ENCODE results near the gene KIF3B.
"Not testable (repeated sequence)": the region's sequence is repeated elsewhere in the genome, so short reads cannot be mapped to it uniquely, and the experiment has no call there.

The KIF3B gene

DNA sequence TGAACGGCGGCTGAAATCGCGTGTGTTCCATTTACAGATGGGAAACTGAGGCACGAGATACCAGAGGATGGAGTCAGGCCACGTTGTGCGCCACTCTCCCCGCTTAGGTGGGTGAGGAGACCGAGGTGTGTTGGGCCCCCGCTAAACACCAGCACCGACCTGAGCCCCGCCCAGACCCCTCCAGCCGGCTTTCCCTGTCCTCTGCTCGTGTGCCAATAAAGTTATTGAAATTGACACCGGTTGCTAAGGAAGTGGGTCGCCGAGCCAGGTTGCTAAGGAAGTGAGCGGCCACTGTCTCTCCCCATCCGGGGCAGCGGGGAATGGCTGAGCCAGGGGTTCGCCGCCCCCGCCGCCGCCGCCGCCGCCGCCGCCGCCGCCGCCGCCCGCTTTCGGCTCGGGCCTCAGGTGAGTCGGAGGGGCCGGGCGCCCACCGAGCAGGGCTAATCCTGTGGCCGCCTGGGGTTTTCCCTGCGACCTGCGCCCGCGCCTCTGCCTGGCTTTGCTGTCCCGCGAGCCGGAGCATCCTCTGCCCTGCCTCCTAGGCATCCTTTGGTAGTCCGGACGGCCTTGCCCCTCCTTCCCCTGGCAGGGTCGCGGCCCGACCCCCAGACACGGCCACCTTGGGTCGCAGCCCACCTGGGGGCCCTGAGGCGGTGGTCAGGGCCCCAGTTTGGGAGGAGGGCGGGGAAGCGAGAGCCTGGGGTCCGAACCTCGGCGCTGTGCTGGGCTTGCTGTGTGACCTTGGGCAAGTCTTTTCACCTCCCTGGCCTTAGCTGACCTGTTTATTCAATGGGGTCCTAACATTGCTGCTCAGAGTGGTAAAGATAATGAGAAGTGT, at the start of gene KIF3B:
Gene KIF3B (plus strand): TSS at position 291 of the 838 bp plus-strand sequence. CDS start 32,127 bp downstream, outside the sequence.
- peak; percentile 88 to 90 for DNase-seq

DNA sequence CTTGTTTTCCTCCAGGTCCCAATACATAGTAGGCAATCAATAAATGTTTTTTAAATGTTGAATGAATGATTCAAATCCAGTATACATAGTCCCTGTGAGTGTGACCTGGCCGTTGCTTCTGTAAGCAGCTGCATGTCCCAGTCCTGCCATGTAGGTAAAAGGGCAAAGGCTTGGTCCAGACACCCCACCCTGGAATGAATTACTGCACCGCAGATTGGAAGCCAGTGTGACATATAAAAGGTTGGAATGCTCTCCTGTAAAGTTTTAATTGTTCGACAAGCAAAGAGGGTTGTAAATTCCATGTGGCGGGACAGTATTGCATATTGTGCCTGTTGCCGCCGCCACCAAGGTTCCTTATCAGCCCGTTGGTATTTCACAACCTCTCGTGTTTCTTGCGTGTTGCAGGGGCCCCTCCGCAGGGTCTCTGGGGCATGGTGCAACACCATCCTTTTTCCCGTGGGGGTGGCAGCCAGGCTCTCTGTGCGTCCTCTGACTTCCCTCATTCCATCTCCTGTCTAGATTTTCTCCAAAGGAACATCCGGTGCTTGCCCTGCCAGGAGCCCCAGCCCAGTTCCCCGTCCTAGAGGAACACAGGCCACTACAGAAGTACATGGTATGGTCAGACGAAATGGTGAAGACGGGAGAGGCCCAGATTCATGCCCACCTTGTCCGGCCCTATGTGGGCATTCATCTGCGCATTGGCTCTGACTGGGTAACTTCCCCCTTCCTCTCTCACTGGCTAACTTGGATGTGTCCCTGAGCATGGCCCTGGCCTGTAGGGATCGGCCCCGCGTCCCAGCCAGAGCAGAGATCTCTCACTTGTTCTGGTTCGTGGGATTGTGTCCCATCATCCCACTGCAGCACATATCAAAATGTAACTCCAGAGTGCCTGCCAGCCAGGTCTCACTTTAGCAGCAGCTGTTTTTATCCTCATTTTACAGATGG, 49.4 kb upstream of the KIF3B start:
- no peak for DNase-seq

DNA sequence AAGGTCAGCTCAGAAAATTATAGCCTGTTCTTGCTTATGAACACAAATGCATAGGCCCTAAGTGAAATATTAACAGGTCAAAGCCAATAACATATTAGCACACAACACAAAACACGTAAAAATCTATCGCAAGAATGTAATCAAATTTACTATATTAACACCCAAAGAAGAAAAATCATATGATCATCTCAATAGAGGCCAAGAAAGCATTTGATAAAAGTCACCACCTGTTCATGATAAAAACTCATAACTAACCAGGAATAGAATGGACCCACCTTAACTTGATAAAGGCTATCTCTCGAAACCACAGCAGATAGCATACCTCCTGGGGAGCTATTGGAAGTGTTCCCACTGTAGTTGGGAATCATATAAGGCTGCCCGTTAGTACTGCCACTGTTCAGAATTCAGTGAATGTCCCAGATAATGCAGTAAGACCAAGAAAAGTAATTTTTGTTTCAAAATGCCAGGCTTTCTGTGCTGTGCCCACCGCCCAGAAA, 48.2 kb upstream of the KIF3B start:
- DNase-seq, result no peak

DNA sequence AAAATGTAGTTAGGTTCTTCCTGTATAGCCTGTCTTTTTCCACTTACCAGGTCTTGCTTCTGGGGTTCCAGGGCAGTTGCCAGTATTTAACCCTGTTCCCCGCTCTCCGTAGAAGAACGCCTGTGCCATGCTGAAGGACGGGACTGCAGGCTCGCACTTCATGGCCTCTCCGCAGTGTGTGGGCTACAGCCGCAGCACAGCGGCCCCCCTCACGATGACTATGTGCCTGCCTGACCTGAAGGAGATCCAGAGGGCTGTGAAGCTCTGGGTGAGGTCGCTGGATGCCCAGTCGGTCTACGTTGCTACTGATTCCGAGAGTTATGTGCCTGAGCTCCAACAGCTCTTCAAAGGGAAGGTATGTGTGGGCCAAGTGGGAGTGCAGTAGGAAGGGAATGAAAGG, 46.7 kb upstream of the KIF3B start:
- no peak for DNase-seq

DNA sequence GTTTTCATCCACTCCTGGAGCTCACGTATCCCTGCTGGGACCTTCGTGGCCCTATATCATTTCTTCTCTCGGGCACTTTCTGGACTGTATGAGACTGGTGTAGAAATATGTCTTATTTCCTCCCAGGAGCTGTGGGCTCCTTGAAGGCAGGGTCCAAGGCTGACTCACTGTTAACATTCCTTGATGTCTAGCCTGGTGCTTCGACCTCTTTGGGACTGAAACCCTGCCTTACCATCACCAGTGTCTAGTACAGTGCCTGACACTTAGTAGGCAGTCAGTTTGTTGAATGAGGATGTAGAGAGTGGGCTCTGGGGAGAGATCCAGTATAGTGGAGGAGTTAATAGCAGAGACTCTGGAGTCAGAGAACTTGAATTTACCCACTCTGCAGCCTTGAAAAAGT, 46.2 kb upstream of the KIF3B start:
- no peak for DNase-seq

DNA sequence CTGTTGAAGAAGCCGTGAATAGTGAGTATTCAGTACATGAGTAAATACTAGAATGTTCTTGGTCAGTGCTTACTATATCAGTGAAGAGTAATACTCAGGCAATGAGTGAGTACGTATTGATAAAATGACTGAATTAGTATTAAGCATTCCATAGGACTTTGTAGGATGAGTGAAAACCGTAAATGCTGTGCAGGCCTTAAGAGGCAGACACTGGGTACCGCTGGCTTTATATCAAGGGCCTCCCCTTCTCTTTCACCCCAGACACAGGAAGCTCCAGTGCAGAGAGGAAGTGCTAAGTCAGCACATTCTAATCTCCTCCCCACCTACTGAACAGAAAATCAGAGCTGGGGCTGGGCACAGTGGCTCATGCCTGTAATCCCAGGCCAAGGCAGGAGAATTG, 45.6 kb upstream of the KIF3B start:
- peak; percentile 54 to 64 for DNase-seq

DNA sequence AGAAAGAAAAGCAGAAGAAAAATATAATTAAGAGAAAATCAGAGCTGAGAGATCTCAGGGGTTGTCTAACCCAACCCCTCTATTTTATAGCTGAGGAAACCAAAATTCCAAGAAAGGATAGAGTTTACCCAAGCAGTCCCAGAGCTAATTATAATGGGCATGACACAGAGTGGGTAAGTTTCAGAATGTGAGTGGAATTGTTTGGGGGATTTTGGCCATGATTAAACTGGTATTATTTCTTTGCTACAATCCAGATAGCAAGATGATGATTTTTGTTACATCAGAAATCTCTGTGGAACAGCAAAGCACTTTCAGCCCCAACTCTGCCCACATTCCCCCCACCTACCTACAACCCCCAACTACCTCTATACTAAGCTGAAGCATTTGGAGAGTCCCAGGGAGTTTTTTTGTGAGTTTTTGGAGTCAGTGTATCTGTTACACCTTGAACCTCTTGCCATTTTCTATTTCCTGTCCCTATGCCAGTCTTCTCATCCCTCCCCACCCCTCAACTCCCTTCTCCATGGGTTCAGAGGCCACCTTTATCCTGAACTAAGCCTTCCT, 45.0 kb upstream of the KIF3B start:
- no peak for DNase-seq

DNA sequence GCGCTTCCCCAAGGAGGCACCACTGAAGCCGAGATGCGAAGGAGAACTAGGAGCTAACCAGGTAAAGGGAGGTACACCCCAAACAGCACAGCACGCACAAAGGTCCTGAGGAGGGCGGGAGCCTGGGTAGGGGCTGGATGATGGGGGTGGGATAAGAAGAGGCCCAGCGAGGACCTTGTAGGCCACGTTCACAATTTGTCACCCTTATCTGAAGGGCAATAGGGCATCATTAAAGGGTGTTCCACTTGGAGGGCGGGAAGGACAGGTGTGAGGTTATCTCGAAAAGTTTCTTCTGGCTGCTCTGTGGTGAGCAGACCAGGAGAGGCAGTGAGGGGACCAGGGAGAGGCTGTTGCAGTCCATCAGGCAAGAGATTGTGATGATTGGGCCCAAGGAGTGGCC, 44.2 kb upstream of the KIF3B start:
- no peak for DNase-seq

DNA sequence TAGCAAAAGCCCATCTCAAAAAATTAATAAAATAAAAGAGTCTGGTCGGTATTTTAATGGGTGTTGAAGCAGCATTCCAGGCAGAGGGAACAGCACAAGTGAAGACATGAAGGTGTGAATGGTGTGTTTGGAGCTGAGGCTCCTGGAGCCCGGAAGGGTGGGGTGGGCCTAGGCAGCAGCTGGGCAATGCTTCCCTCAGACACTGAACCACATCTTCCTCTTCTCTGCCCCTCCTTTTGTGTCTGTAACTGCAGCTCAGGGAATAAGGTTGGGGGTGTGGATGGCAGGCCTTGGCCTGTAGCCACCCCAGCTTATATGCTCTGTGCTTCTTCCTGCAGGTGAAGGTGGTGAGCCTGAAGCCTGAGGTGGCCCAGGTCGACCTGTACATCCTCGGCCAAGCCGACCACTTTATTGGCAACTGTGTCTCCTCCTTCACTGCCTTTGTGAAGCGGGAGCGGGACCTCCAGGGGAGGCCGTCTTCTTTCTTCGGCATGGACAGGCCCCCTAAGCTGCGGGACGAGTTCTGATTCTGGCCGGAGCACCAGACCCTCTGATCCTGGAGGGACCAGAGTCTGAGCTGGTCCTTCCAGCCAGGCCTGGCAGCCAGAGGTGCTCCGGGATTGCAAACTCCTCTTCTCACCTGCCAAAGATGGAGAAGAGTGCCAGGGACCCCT, 43.2 kb upstream of the KIF3B start:
- no peak for DNase-seq

DNA sequence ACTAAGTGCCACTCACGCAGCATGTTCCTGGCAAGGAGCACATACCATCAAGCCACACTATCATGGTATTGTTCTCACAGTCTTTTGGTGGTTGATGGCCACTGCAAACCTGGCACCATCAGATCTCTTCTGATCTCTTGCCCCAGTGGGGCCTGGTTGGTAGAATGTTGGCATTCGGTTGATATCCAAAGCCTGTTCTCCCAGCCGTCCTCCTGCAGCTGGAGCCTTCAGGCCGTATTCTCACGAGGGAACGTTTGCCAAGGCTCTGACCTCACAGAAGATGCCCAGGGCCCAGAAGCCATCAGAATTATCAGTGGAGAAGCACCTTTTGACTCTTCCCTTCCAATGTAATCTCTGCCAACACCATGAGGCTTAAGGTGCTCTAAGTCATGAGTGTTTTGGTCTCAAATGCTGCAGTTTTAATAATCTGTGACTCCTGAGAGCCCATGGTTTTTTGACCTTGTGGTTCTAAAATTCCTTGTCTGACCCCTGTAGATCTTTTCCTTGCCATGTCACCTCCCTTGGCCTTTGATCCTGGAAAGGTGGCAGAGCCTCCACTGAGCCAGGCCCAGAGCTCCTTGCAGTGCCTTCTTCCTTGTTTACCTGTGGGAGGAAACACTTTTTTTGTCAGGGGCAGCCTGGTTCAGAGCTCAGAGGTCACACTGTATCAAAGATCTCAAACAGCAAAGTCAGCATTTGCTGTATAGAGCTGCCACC, 42.0 kb upstream of the KIF3B start:
- DNase-seq, result no peak

DNA sequence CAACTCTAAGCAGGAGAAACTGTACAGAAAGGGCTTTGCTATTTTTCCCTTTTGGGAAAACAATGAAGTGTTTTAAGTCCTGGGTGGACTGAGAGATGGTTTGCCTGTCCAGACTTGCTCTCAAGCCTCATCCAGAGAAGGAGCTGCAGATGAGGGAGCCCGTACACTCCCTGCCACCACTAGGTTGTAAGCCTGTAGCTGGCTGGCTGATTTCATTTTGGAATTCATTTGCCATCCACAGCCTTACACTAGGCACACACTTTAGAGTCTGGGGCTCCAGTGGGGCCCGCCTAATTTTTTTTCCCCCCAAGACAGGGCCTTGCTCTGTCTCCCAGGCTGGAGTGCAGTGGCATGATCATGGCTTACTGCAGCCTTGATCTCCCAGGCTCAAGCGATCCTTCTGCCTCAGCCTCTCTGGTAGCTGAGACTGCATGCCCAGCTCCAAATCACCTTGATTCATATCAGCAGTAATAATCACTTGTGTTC, 41.4 kb upstream of the KIF3B start:
- no peak for DNase-seq

DNA sequence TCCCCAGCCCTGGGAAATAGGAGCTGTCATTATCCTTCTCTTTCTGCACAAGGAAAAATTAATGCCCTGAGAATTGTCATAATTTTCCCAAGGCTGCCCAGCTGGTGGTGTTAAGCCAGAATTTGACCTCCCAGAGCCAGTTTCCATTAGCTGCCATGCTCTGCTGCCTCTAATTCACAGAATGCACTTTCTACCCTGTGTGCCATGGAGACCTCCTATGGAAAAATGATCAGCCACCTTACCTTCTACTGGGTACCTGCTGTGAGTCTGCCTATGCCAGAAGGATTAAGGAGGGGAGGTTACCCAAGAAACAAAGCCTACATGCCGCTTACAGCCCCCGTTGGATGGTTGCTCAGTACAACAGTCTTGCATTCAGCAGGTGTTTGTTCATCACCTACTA, 40.6 kb upstream of the KIF3B start:
- DNase-seq, result no peak

DNA sequence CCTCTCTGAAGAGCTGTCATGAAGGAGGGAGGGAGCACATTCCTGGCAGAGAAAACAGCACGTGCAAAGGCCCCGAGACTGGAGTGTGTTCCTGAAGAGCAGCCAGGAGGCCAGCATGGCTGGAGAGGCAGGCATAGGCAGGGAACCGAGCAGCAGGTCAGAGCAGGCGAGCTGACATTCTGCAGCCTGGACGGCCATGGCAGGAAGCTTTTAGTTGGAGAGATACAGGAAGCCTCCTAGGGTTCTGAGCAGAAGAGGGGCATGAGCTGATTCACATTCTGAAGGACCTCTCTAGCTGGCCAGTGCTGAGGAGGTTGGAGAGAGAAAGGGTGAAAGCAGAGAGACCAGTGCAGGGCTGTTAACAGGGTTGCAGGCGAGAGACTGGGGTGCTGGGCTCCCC, 40.0 kb upstream of the KIF3B start:
- DNase-seq, result no peak

DNA sequence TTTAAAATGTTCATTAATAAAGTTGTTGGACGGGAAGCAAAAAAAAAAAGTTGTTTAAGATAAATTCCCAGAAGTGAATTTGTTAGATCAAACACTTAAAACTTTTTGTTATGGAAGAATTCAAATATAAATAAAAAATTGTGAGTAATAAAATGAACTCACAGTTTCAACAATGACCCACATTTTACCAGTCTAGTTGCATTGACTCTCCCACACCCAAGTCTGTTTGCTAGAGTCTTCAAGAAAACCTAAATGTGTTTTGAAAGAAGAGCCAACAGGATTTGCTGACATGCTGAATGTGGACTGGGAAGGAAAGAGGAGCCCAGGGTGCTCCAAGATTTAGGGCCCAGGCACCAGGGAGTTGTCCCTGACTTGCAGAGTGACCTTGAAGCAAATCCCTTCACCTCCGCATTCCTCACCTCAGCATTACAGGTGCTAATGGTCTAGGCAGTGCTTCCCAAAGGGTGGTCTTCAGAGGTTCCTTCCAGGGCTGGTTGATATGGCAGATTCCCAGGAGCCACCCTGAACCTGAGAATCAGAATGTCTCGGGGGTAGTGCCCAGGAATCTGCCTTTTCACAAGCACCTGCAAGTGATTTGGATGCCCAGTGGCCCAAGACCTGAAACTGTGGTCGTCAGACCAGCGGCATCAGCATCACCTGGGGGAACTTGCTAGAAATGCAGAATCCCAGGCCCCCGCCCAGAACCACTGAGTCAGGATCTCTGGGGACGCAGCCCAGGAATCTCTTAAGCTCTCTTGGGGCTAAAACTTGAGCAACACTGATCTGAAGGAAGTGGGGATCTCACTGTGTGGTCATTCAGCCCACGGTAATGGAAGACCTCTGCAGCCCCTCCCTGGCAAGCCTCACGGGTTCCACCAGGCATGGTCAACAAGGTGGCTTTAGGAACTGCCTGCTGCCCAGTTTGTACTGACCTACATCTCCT, 38.7 kb upstream of the KIF3B start:
- no peak for DNase-seq

DNA sequence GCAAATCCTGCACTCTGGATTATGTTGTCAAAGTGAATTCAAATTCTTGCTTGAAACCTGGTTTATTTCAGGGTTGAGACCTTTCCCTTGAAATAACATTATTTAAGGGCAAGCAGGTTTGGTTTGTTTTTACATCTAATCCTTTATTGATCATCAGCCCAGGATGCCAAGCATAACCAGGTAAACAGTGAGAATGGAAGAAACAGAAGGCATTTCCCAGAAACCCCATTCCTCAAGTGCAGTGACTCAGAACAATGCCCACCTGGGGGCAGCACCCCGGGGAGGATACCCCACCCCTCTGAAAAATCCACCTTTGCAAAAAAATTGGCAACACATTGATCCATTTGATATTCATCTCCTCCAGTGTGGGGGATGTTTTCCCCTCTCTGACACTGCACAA, 37.2 kb upstream of the KIF3B start:
- DNase-seq, result no peak

DNA sequence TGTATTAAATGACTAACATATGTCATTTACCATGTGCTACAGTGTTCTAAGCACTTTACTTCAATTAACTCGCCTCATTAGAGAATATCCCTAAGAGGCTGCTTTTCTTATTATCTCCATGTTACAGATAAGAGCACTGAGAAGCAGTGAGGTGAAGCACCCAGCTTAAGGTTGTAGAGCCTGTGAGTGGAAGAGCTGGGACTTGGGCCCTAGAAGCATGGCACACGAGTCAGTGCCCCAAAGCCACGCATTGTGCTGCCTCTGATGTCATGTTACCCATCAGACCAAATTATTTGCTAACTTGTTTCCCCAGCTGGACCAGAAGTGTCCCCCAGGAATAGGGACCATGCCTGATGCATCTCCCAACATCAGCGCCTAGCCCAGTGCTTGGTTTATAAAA, 35.6 kb upstream of the KIF3B start:
- DNase-seq, result no peak

DNA sequence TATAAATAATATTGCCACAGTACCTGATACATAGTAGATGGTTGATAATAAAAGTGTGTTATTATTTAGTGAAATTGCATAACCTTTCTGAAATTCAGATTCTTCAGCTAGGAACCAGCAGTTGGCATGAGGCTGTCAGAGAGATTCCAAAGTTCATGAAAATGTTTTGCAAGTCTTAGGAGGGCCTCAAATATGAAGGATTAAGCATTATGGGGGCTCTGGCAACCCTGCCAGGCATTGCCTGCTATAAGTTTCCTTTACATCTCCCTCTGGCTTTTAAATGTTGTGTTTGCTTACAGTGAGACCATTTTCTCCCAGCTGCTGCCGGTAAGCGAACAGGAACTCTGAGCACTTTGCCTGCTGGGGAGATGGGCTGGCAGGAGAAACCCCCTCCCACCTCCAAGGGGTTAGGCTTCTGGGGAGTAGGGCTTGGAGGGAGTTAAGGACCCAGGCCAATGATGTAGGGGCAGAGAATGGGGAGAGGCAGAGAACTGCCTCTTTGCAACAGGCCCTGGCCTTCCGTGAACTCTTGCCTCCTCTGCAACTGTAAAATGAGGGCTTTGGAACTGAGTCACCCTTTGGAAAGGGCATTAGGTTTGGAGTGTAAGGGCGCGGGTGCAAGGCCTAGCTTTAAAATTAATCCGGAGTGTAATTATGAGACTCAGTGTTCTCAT, 33.2 kb upstream of the KIF3B start:
- DNase-seq, result no peak

DNA sequence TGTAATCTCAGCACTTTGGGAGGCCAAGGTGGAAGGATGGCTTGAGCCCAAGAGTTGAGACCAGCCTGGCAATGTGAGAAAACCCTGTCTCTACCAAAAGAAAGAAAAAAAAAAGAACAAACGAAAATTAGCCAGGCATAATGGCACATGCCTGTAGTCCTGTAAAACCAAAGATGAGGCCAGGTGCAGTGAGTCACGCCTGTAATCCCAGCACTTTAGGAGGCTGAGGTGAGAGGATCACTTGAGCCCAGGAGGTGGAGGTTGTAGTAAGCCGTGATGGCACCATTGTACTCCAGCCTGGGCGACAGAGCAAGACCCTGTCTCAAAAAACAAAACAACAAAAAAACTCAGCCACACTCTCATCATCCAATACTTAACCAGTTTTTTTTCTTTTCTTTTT, 32.5 kb upstream of the KIF3B start:
- no peak for DNase-seq

DNA sequence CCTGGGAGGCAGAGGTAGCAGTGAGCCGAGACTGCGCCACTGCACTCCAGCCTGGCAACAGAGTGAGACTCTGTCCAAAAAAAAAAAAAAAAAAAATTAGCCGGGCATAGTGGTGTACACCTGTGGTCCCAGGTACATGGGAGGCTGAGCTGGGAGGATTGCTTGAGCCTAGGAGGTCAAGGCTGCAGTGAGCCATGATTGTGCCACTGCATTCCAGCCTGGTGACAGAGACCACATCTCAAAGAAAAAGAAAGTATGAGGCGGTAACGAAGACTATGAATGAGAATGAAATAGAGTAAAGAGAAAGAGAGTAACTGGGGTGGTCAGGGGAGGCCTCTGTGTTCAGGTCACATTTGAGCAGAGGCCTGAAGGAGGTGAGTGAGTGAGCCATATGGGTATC, 31.2 kb upstream of the KIF3B start:
- DNase-seq, result not testable (repeated sequence)

DNA sequence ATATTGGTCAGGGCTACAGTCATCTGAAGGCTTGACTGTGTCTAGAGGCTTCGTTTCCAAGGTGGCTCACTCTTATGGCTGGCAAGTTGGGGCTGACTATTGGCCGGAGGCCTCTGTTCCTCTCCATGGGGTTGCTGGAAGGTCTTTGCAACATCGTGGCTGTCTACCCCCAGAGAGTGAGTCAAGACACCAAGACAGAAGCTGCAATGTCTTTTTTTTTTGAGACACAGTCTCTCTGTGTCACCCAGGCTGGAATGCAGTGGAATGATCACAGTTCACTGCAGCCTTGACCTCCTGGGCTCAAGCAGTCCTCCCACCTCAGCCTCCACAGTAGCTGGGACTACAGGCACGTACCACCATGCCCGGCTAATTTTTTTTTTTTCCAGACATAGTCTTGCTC, 29.4 kb upstream of the KIF3B start:
- DNase-seq, result no peak

Data from activated T-cell treated with anti-CD3 and anti-CD28 coated beads, Interleukin-2, amount 50 U/mL, for 48 hours (primary cell).